Sigmoid colon (tissue), 7 donors: ENCODE measurements around the gene PPID. TPM values are rescaled to one million over a fixed set of nuclear protein-coding genes. Genes with fewer than 3 reads are reported as not detected.

Experiments
- DNase-seq: peaks from one replicate; pipeline ENCODE4 v3.0.0-alpha.2; 2019
- H3K27ac ChIP-seq, 4 donors: fragments of 200-600 bp; sonication (generic); one replicate each; pipeline ENCODE4 v1.5.1; 2016 to 2019; ENCODE audit warnings: mild to moderate bottlenecking in 1 of 4
- H3K27me3 ChIP-seq, 3 donors: fragments of 200-600 bp; sonication (generic); one replicate each; pipeline ENCODE4 v1.5.1; 2019; ENCODE audit warnings: mild to moderate bottlenecking in 1 of 3
- H3K36me3 ChIP-seq, 4 donors: fragments of 200-600 bp; sonication (generic); one replicate each; pipeline ENCODE4 v1.5.1; 2016 to 2019
- H3K4me1 ChIP-seq, 4 donors: fragments of 200-600 bp; sonication (generic); one replicate each; pipeline ENCODE4 v1.5.1; 2017 to 2019
- H3K4me3 ChIP-seq, 4 donors: fragments of 200-600 bp; sonication (generic); one replicate each; pipeline ENCODE4 v1.5.1; 2017 to 2019; ENCODE audit warnings: mild to moderate bottlenecking in 2 of 4, moderate library complexity in 1 of 4
- H3K9me3 ChIP-seq, 4 donors: fragments of 200-600 bp in 3 of 4; sonication (generic) in 3 of 4; one replicate each; pipeline versions ENCODE4 v1.5.1 to v1.6.1; 2013 to 2019
- EP300 ChIP-seq, 4 donors: sonication (generic); formaldehyde crosslinking; IDR thresholded peaks; one replicate each; pipeline ENCODE4 v1.6.1; 2017; ENCODE audit warnings: antibody characterized with exemption in 4 of 4
- POLR2A ChIP-seq, 2 donors: fragments of 450-650 bp; IDR thresholded peaks; one replicate each; pipeline ENCODE4 v1.6.1; 2016; ENCODE audit warnings: antibody characterized with exemption in 2 of 2, mild to moderate bottlenecking in 2 of 2, moderate library complexity in 2 of 2
- POLR2AphosphoS5 ChIP-seq, 4 donors: sonication (generic); formaldehyde crosslinking; IDR thresholded peaks; one replicate each; pipeline ENCODE4 v1.6.1; 2017; ENCODE audit warnings: antibody characterized with exemption in 4 of 4
- WGBS, 2 donors: extraction: QIAGEN DNeasy Blood & Tissue Kit; methylation state at CpG; one replicate each; pipeline ENCODE4 v1.1.7; 2013; 5-methylcytosine and 5-hydroxymethylcytosine counted together
- intact Hi-C: fragments of 100-400 bp; cut with DNase I; formaldehyde crosslinking; loops from one replicate; pipeline ENCODE4 v1.15.1; 2023
- polyA plus RNA-seq, 3 donors: library from polyadenylated mRNA; stranded (reverse); fragments of 200-250 nt; gene quantifications; one replicate each; pipeline ENCODE4 v1.2.3, GENCODE V29; 2013
- total RNA-seq, 4 donors: library from RNA; depleted of rRNA; stranded (reverse); fragments of >200 nt; gene quantifications; one replicate each; pipeline ENCODE4 v1.1.0, GENCODE V29; 2016
- TF ChIP-seq, protein P1 (sequence below), 4 experiments: fragments of 450-650 bp in 3 of 4; fragments of 200-600 bp in 1 of 4; IDR thresholded peaks; one replicate each; pipeline ENCODE4 v1.5.1; 2016 to 2019; ENCODE audit warnings: antibody characterized with exemption in 4 of 4, mild to moderate bottlenecking in 3 of 4, moderate library complexity in 2 of 4
- donor health status: healthy with polysubstance abuse.
- donor health status: Bipolar disorder and iron deficiency.
- donor health status: healthy.

Gene PPID
- total and polyA plus RNA-seq, 7 donors: 17.4 to 54.8 (median 26.6) TPM

DNA sequence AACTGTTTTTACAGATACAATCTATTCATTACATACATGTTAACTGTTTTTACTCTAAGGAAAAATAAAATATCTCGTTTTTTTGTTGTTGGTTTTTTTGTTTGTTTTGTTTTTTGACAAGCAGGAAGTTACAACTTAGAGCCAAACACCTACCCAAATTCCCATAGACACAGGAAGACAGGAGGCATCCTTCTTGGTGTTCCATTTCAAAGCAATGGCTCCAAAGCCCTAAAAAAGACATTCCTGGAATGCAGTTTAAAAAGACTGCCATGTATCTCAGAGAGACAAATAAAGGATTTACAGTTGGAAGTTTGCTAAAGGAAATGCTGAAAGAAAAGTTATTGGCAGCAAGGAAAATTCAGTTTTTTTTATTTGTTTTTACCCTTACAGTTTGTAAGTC lies 34.4 kb downstream of the PPID start:
- 59 to 86% methylated on average over 1 of the region's 1 CpG for WGBS, 2 donors
- H3K36me3 ChIP-seq: peaks cover 0 to 74% (median 9%) of the 10 kb centered on the region in 4 donors
- H3K4me3 ChIP-seq: no peak overlapping the region
- H3K27ac ChIP-seq: no peak overlapping the region
- intact Hi-C loops: no loop called here
- no peaks in the 10 kb centered on the region for H3K27me3 ChIP-seq
- no peak for DNase-seq
- TF ChIP-seq POLR2AphosphoS5 (IDR thresholded peaks at IDR 0.05) (no peak), EP300 (IDR thresholded peaks at IDR 0.05) (no peak), POLR2A (IDR thresholded peaks at IDR 0.05) (no peak)
- TF ChIP-seq, protein P1, sequence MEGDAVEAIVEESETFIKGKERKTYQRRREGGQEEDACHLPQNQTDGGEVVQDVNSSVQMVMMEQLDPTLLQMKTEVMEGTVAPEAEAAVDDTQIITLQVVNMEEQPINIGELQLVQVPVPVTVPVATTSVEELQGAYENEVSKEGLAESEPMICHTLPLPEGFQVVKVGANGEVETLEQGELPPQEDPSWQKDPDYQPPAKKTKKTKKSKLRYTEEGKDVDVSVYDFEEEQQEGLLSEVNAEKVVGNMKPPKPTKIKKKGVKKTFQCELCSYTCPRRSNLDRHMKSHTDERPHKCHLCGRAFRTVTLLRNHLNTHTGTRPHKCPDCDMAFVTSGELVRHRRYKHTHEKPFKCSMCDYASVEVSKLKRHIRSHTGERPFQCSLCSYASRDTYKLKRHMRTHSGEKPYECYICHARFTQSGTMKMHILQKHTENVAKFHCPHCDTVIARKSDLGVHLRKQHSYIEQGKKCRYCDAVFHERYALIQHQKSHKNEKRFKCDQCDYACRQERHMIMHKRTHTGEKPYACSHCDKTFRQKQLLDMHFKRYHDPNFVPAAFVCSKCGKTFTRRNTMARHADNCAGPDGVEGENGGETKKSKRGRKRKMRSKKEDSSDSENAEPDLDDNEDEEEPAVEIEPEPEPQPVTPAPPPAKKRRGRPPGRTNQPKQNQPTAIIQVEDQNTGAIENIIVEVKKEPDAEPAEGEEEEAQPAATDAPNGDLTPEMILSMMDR (IDR thresholded peaks at IDR 0.05): no peak
- H3K9me3 ChIP-seq: no peaks in the 10 kb centered on the region
- no peaks in the 10 kb centered on the region for H3K4me1 ChIP-seq

DNA sequence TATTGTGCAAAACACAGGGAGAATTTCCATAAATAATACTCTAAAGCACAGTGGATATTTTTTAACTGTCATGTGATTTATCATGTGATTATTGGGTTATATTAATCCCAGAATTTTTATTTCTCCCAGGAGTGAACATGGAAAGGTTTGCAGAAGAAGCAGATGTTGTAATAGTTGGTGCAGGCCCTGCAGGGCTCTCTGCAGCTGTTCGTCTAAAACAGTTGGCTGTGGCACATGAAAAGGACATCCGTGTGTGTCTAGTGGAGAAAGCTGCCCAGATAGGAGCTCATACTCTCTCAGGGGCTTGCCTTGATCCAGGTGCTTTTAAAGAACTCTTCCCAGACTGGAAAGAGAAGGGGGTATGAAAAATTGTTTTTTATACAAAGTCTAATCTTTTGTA lies 41.1 kb downstream of the PPID start:
- Histone ChIP-seq H3K27me3 (no peaks in the 10 kb centered on the region), H3K4me3 (no peak overlapping the region), H3K36me3 (peaks cover 0 to 60% (median 4%) of the 10 kb centered on the region in 4 donors), H3K4me1 (no peaks in the 10 kb centered on the region), H3K27ac (no peak overlapping the region), H3K9me3 (no peaks in the 10 kb centered on the region)
- 68 to 70% methylated on average over 2 of the region's 2 CpGs for WGBS, 2 donors
- DNase-seq: no peak
- no peak for TF ChIP-seq POLR2AphosphoS5 (IDR thresholded peaks at IDR 0.05)
- TF ChIP-seq, protein P1 (IDR thresholded peaks at IDR 0.05): no peak
- intact Hi-C loops: no loop called here

DNA sequence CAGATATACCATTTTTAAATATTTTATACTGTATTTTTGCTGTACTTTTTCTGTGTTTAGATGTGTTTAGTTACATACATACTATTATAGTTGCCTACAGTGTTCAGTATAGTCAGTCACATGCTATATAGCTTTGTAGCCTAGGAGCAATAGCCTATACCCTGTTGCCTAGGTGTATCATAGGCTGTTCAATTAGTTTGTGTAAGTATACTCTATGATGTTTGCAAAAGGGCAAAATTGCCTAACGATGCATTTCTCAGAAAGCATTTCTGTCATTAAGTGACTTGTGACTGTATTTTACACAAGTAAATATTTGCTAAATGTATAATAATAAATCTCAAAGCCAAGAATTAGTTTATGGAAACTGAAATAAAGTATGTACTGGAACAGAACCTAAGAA lies 41.6 kb downstream of the PPID start:
- TF ChIP-seq, protein P1 (IDR thresholded peaks at IDR 0.05): no peak
- TF ChIP-seq EP300 (IDR thresholded peaks at IDR 0.05) (no peak), POLR2A (IDR thresholded peaks at IDR 0.05) (no peak), POLR2AphosphoS5 (IDR thresholded peaks at IDR 0.05) (no peak)
- 9 to 57% methylated on average over 1 of the region's 1 CpG for WGBS, 2 donors
- intact Hi-C loops: no loop called here
- H3K9me3 ChIP-seq: no peaks in the 10 kb centered on the region
- DNase-seq: no peak
- H3K27ac ChIP-seq: no peak overlapping the region
- H3K4me3 ChIP-seq: no peak overlapping the region
- H3K27me3 ChIP-seq: no peaks in the 10 kb centered on the region
- H3K4me1 ChIP-seq: no peaks in the 10 kb centered on the region
- peaks cover 0 to 55% (median 4%) of the 10 kb centered on the region in 4 donors for H3K36me3 ChIP-seq

DNA sequence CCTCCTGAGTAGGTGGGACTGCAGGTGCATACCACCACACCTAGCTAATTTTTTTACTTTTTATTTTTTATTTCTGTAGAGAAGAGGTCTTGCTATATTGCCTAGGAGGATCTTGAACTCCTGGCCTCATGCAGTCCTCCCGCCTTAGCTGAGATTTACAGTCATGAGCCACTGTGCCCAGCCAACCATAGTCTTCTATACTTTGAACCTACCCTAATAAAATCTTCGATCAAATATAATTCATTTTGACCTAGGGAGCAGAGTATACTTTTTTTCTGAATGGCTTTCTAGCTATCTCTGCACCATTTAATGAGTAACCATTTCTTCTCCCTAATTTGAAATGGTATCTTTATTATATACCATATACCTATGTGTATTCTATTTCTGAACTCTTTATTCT lies 44.4 kb downstream of the PPID start:
- Histone ChIP-seq H3K27ac (no peak overlapping the region), H3K9me3 (no peaks in the 10 kb centered on the region), H3K36me3 (peaks cover 0 to 32% (median 0%) of the 10 kb centered on the region in 4 donors), H3K4me3 (no peak overlapping the region), H3K27me3 (no peaks in the 10 kb centered on the region), H3K4me1 (peaks cover 0 to 7% (median 4%) of the 10 kb centered on the region in 4 donors)
- intact Hi-C loops: no loop called here
- no peak for DNase-seq
- 39 to 79% methylated on average over 2 of the region's 2 CpGs for WGBS, 2 donors
- TF ChIP-seq POLR2A (IDR thresholded peaks at IDR 0.05) (no peak), EP300 (IDR thresholded peaks at IDR 0.05) (no peak), POLR2AphosphoS5 (IDR thresholded peaks at IDR 0.05) (no peak)
- TF ChIP-seq, protein P1 (IDR thresholded peaks at IDR 0.05): no peak

DNA sequence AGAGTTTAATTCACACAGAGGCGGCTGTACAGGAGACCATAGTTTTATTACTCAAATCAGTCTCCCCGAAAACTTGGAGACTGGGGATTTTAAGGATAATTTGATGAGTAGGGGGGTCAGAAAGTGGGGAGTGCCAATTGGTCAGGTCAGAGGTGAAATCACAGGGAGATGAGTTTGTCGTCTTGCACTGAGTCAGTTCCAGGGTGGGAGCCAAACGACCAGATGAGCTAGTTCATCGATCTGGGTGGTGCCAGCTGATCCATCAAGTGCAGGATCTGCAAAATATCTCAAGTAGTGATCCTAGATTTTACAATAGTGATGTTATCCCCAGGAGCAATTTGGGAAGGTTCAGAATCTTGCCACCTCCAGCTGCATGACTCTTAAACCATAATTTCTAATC lies 47.1 kb downstream of the PPID start:
- DNase-seq: no peak
- TF ChIP-seq POLR2A (IDR thresholded peaks at IDR 0.05) (no peak), EP300 (IDR thresholded peaks at IDR 0.05) (no peak), POLR2AphosphoS5 (IDR thresholded peaks at IDR 0.05) (no peak)
- TF ChIP-seq, protein P1 (IDR thresholded peaks at IDR 0.05): no peak
- Histone ChIP-seq H3K36me3 (peaks cover 0 to 6% (median 0%) of the 10 kb centered on the region in 4 donors), H3K9me3 (no peaks in the 10 kb centered on the region), H3K4me1 (peaks cover 0 to 18% (median 15%) of the 10 kb centered on the region in 4 donors), H3K27me3 (no peaks in the 10 kb centered on the region), H3K4me3 (no peak overlapping the region), H3K27ac (no peak overlapping the region)
- WGBS, 2 donors: 91 to 92% methylated on average over 5 of the region's 5 CpGs
- intact Hi-C loops: no loop called here
